GM19240 (cell line): ENCODE measurements around the gene LSM14A.
"Not testable (repeated sequence)": the region's sequence is repeated elsewhere in the genome, so short reads cannot be mapped to it uniquely, and the experiment has no call there.

Source experiments
- DNase-seq: peaks from one replicate; pipeline ENCODE4 v3.0.0; 2011; ENCODE audit warnings: low spot score; ENCODE audit not compliant: insufficient read length

The LSM14A gene

GRCh38 chr19:34158966-34159365, 13.3 kb upstream of the LSM14A start:
- DNase-seq = not testable (repeated sequence)

DNA sequence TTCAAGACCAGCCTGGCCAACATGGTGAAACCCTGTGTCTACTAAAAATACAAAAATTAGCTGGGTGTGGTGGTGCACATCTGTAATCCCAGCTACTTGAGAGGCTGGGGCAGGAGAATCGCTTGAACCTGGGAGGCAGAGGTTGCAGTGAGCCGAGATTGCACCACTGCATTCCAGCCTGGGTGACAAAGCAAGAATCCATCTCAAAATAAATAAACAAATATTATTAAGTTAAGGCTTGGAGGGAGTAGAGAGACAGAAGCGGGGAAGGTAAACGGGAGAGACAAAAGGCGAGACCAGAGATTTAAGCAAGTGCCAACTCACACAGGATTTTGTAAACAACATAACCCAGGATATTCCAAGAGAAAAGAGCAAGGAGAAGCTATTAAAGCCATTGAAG, 12.8 kb upstream of the LSM14A start:
- not testable (repeated sequence) for DNase-seq

DNA sequence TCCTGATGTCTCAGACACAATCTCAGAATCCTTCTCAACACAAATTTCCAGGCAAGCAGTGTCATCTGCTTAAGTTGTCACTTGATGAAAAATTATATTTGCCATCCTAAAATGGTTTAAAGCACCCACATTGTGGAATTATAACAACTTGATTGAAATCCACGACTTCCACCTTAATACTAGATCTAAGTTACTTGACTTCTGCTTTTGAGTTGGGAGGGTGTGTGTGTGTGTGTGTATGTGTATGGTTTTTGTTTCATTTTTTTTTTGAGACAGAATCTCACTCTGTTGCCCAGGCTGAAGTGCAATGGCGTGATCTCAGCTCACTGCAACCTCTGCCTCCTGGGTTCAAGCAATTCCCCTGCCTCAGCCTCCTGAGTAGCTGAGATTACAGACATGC, 10.4 kb upstream of the LSM14A start:
- not testable (repeated sequence) for DNase-seq

DNA sequence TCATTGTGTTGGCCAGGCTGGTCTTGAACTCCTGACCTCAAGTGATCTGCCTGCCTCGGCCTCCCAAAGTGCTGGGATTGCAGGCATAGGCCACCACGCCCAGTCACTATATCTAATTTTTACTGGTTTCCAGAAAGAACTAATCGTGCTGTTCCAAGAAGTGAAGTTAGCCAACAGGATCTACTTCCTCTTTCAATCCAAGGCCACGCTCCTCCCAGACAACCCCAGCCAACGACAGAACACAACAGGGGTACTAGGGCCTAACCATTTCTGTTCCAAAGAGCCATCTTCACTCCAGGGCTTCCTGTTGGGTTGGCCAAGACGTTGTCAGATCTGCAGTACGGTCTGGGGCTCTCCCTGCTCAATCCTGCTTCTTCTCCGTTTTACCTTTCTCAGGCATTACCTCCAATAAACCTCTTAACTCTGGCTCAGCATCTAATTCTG, 7.0 kb upstream of the LSM14A start:
- DNase-seq = no peak

DNA sequence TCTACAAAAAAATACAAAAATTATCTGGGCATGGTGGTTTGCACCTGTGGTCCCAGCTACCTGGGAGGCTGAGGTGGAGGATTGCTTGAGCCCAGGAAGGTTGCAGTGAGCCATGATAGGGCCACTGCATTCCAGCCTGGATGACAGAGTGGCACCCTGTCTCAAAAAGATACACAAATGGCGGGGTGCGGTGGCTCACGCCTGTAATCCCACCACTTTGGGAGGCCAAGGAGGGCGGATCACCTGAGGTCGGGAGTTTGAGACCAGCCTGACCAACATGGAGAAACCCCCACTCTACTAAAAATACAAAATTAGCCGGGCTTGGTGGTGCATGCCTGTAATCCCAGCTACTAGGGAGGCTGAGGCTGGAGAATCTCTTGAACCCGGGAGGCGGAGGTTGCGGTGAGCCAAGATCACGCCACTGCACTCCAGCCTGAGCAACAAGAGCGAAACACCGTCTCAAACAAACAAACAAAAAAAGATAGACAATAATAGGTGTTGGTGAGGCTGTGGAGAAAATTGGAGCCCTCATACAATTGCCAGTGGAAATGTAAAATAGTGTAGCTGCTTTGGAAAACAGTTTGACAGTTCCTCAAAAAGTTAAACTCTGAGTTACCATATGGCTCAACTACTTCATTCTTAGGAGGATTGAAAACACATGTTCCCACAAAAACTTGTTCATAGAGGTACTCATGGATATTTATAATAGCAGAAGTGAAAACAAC, 2.7 kb upstream of the LSM14A start:
- DNase-seq = not testable (repeated sequence)

DNA sequence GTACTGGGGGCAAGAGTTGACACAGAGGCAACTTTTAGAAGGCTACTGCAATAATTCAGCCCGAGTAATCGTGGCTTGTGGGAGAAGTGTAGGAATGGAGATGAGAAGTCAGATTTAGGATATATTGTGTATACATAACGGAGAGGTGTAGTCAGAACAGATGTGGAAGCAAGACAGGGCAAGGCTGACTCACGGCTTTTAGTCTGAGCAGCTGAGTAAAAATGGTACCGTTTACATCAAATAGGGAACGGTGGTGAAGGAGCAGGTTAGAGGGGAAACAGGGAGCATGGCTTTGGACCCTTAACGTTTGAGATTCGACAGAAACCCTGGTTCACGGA, 796 bp upstream of the LSM14A start:
- DNase-seq = no peak

DNA sequence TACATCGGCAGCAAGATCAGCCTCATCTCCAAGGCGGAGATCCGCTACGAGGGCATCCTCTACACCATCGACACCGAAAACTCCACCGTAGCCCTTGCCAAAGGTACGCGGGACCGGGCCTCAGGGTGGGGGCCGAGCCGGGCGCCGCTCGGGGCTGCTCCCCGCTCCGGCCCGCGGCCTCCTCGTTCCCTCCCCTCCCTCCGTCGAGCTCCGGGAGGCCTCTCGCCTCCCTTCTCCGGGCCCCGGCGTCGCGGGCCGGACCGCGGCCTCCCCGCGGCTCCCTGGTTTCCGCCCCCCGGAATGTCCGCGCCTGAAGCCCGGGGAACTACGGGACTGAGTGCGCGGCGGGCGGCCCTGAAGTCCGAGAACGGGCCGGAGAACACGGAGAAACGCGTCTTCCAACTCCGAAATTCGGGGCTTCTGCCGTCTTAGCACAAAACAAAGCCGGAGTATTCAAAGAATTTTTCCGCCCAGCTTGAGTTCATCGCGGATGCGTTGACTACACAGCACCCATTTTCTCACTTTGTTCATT, 423 bp downstream of the LSM14A start:
- no peak for DNase-seq

- no peak for DNase-seq
Observed at GRCh38 chr19:34173193-34173956, 1.1 kb downstream of the LSM14A start.

GRCh38 chr19:34175173-34175572, 2.9 kb downstream of the LSM14A start:
- not testable (repeated sequence) for DNase-seq

GRCh38 chr19:34176581-34176980, 4.3 kb downstream of the LSM14A start:
- no peak for DNase-seq

GRCh38 chr19:34178274-34178610, 5.9 kb downstream of the LSM14A start:
- no peak for DNase-seq

GRCh38 chr19:34179066-34179465, 6.8 kb downstream of the LSM14A start:
- no peak for DNase-seq

DNA sequence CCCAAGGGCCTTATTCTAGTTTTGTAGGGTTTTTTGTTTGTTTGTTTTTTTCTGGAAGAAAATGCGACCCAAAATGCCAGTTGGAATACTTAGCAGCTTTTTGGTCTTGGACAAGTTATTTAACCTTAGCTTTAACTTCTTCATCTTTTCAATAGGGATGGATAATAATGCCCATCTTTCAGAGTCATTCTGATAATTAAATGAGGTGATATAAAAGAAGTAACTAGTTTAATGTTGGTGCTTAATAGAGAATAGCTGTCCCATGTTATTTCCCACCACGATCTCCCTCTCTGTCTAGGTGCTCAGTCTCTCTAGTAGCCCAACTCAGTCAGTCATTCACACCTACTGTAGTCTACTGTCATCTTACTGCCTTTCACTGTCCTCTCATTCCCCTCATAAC, 8.0 kb downstream of the LSM14A start:
- DNase-seq = no peak

- no peak for DNase-seq
Observed at GRCh38 chr19:34180709-34181108, 8.4 kb downstream of the LSM14A start.

GRCh38 chr19:34181111-34181864, 9.0 kb downstream of the LSM14A start:
- DNase-seq = no peak

DNA sequence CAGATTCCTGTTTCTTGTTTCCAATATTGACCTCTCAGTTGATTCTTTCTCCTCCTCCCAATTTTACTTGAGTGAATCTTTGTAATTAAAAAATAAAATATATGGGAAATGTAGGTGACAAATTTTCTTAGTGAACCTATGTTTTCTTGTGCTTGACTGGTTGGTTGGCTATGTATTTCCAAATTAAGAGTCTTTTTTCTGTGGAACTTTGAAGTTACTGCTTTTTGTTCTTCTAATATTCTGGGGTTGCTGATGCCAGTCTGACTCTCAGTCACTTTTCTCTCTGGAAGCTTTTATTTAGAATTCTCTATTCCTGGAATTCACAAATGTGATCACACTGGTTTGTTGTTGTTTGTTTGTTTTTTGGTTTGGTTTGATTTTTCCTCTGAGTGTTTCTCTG, 9.8 kb downstream of the LSM14A start:
- no peak for DNase-seq

GRCh38 chr19:34184880-34185491, 12.7 kb downstream of the LSM14A start:
- no peak for DNase-seq

DNA sequence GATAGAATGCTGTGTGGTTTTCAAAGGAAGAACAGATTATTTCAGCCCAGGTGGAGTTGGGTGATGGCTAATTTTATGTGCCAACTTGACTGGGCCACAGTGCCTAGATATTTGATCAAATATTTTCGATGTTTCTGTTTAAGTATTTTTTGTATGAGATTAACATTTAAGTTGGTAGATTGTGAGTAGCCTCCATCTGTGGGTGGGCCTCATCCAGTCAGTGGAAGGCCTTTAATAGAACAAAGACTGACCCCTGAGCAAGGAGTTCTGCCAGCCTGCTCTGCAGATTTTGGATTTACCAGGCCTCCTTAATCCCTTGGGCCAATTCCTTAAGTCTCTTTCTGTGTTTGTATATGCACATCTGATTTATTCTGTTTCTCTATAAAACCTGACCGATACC, 13.9 kb downstream of the LSM14A start:
- no peak for DNase-seq

DNA sequence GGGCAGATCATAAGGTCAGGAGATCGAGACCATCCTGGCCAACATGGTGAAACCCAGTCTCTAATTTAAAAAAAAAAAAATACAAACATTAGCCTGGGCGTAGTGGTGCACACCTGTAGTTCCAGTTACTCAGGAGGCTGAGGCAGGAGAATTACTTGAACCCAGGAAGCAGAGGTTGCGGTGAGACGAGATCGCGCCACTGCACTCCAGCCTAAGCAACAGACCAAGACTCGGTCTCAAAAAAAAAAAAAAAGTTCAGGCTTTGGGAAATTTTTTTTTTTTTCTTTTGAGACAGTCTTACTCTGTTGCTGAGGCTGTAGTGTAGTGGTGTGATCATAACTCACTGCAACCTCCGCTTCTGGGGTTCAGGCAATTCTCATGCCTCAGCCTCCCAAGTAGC, 14.7 kb downstream of the LSM14A start:
- DNase-seq = no peak

- DNase-seq = no peak
Observed at GRCh38 chr19:34188408-34188807, 16.1 kb downstream of the LSM14A start.

DNA sequence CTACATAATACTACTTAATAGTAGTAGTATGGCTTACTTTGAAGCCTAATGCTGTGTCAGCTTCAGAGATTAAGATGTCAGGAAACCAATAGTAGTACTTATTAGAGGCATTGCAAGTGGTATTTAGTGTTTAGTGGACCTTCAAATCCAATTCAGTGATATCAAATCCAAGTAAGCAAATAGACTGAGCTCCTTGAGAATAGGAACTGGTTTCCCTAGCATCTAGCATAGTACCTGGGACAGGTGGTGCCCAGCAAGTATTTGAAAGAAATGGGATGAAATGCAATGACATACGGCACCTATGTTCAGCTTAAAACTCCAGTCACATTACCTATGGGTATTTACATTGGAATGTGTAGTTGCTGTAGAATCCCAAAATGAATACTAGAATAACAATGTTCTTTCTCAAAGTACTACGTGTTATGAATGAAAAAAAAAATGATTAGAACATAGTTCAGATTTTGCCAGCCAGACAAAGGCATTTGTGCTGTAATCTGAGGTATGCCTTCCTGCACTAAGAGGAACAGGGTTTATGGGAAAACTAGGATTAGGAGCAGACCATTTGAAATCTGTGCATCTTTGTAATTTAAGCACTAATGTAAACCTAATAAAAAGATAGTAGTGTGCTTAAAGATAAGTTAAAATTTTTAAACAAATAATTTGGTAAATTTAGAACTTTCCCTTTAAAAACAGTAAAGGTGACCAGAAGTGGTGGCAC, 17.1 kb downstream of the LSM14A start:
- DNase-seq = no peak
